IMR-90 (cell line): ENCODE results near the gene NUCB1.

Experiments used
- BHLHE40 ChIP-seq: fragments of 150-350 bp; IDR thresholded peaks from 2 replicates; pipeline ENCODE4 v1.6.1; 2016; ENCODE audit warnings: mild to moderate bottlenecking, low read depth, low read length
- CHD1 ChIP-seq: IDR thresholded peaks from 2 replicates; pipeline ENCODE4 v1.6.1; 2012; ENCODE audit warnings: low read depth, low read length, improper control_type of control experiment
- MAFK ChIP-seq: IDR thresholded peaks from 2 replicates; pipeline ENCODE4 v1.6.1; 2012; ENCODE audit warnings: low read depth, low read length, improper control_type of control experiment
- MXI1 ChIP-seq: IDR thresholded peaks from 2 replicates; pipeline ENCODE4 v1.6.1; 2012; ENCODE audit warnings: low read depth, mild to moderate bottlenecking, low read length, moderate library complexity, borderline replicate concordance
- POLR2A ChIP-seq: IDR thresholded peaks from 2 replicates; pipeline ENCODE4 v1.6.1; 2012; ENCODE audit warnings: mild to moderate bottlenecking, low read depth, low read length
- RCOR1 ChIP-seq: IDR thresholded peaks from 2 replicates; pipeline ENCODE4 v1.6.1; 2012; ENCODE audit warnings: mild to moderate bottlenecking, low read length, improper control_type of control experiment; ENCODE audit not compliant: insufficient replicate concordance
- SMC3 ChIP-seq: fragments of 150-350 bp; IDR thresholded peaks from 2 replicates; pipeline ENCODE4 v1.6.1; 2016; ENCODE audit warnings: low read depth, mild to moderate bottlenecking, antibody characterized with exemption, low read length, moderate library complexity
- TF ChIP-seq, protein P1 (sequence below): conservative IDR thresholded peaks from 2 replicates; pipeline ENCODE4 v1.5.1; 2012; ENCODE audit warnings: mild to moderate bottlenecking, low read depth, low read length, improper control_type of control experiment
- TF ChIP-seq, protein P2 (sequence below): fragments of 150-350 bp; IDR thresholded peaks from 2 replicates; pipeline ENCODE4 v1.6.1; 2017; ENCODE audit warnings: mild to moderate bottlenecking, antibody characterized with exemption, low read length, low read depth
- TF ChIP-seq, protein P3 (sequence below): fragments of 150-350 bp; IDR thresholded peaks from 2 replicates; pipeline ENCODE4 v1.6.1; 2016; ENCODE audit warnings: low read depth, mild to moderate bottlenecking, low read length, moderate library complexity, borderline replicate concordance

DNA sequence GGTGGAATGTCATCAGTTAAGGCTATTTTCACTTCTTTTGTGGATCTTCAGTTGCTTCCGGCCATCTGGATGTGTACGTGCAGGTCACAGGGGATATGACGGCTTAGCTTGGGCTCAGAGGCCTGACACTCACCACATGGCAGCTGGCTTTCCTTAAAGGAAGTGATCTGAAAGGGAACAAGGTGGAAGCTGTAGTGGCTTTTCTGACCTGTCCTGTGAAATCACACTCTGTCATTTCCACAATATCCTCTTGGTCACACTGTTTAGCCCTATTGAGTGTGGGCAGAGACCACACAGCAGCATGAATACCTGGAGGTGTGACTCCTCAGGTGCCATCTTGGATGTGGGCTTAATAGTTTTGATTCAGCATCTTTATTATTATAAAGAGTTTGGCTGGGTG, 50.0 kb downstream of the NUCB1 start:
- TF ChIP-seq POLR2A: no peak
- TF ChIP-seq, protein P1, sequence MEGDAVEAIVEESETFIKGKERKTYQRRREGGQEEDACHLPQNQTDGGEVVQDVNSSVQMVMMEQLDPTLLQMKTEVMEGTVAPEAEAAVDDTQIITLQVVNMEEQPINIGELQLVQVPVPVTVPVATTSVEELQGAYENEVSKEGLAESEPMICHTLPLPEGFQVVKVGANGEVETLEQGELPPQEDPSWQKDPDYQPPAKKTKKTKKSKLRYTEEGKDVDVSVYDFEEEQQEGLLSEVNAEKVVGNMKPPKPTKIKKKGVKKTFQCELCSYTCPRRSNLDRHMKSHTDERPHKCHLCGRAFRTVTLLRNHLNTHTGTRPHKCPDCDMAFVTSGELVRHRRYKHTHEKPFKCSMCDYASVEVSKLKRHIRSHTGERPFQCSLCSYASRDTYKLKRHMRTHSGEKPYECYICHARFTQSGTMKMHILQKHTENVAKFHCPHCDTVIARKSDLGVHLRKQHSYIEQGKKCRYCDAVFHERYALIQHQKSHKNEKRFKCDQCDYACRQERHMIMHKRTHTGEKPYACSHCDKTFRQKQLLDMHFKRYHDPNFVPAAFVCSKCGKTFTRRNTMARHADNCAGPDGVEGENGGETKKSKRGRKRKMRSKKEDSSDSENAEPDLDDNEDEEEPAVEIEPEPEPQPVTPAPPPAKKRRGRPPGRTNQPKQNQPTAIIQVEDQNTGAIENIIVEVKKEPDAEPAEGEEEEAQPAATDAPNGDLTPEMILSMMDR: no peak
- no peak for TF ChIP-seq CHD1
- TF ChIP-seq, protein P2, sequence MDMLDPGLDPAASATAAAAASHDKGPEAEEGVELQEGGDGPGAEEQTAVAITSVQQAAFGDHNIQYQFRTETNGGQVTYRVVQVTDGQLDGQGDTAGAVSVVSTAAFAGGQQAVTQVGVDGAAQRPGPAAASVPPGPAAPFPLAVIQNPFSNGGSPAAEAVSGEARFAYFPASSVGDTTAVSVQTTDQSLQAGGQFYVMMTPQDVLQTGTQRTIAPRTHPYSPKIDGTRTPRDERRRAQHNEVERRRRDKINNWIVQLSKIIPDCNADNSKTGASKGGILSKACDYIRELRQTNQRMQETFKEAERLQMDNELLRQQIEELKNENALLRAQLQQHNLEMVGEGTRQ: no peak
- TF ChIP-seq BHLHE40: no peak
- TF ChIP-seq MAFK: no peak
- TF ChIP-seq, protein P3, sequence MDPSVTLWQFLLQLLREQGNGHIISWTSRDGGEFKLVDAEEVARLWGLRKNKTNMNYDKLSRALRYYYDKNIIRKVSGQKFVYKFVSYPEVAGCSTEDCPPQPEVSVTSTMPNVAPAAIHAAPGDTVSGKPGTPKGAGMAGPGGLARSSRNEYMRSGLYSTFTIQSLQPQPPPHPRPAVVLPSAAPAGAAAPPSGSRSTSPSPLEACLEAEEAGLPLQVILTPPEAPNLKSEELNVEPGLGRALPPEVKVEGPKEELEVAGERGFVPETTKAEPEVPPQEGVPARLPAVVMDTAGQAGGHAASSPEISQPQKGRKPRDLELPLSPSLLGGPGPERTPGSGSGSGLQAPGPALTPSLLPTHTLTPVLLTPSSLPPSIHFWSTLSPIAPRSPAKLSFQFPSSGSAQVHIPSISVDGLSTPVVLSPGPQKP: no peak
- no peak for TF ChIP-seq RCOR1
- no peak for TF ChIP-seq MXI1
- no peak for TF ChIP-seq SMC3
